H1 (cell line): ENCODE data around the gene UVSSA. TPM values are rescaled to one million over a fixed set of nuclear protein-coding genes. Genes with fewer than 3 reads are reported as not detected.

Experiments
- CTCF ChIA-PET: fragments of 300-600 bp; sonication (Branson Sonifier 250); formaldehyde crosslinking; loops from one replicate; lab custom pipeline; 2021; ENCODE audit not compliant: partially characterized antibody; lab: Charles Lee
- POLR2A ChIA-PET: fragments of 300-600 bp; sonication (Branson Sonifier 250); formaldehyde crosslinking; loops from one replicate; lab custom pipeline; 2021; ENCODE audit warnings: inconsistent platforms; ENCODE audit not compliant: partially characterized antibody; lab: Charles Lee
- DNase-seq, 2 experiments: peaks; one replicate each; pipeline versions ENCODE4 v3.0.0 to v3.0.0-alpha.2; 2010 to 2022; ENCODE audit warnings: low spot score in 2 of 2, low read depth in 1 of 2, mixed read lengths in 1 of 2
- FAIRE-seq: peaks from 2 replicates; lab custom pipeline; 2011; peaks lifted over from hg19 to GRCh38; lab: Jason Lieb, UNC
- H2AFZ ChIP-seq: 2 replicates; pipeline ENCODE4 v1.8.1; 2012; ENCODE audit warnings: low read length, inconsistent platforms
- H2AK5ac ChIP-seq: 2 replicates; pipeline ENCODE4 v1.6.1; 2013; ENCODE audit warnings: low read depth, low read length
- H2BK120ac ChIP-seq: replicated peaks from 2 replicates; pipeline ENCODE3; 2013; ENCODE audit warnings: low read depth, low read length, inconsistent platforms
- H2BK12ac ChIP-seq: 2 replicates; pipeline ENCODE4 v1.6.1; 2013; ENCODE audit warnings: low read depth, low read length
- H2BK15ac ChIP-seq: 2 replicates; pipeline ENCODE4 v1.6.1; 2013; ENCODE audit warnings: low read length
- H2BK20ac ChIP-seq: 2 replicates; pipeline ENCODE4 v1.6.1; 2013; ENCODE audit warnings: low read length
- H2BK5ac ChIP-seq: 2 replicates; pipeline ENCODE4 v1.6.1; 2013; ENCODE audit warnings: low read depth, low read length
- H3K14ac ChIP-seq: 2 replicates; pipeline ENCODE4 v1.6.1; 2013; ENCODE audit warnings: inconsistent platforms; ENCODE audit not compliant: insufficient read length
- H3K18ac ChIP-seq: 2 replicates; pipeline ENCODE4 v1.6.1; 2013; ENCODE audit warnings: low read length; ENCODE audit errors: extremely low read depth
- H3K23ac ChIP-seq: 2 replicates; pipeline ENCODE4 v1.6.1; 2013; ENCODE audit warnings: inconsistent platforms; ENCODE audit not compliant: insufficient read length
- H3K23me2 ChIP-seq: 2 replicates; pipeline ENCODE4 v1.6.1; 2013; ENCODE audit warnings: low read depth, low read length
- H3K27ac ChIP-seq: 2 replicates; pipeline ENCODE4 v1.6.1; 2011; ENCODE audit warnings: low read depth, low read length, inconsistent platforms
- H3K27me3 ChIP-seq, 4 experiments: replicated peaks in 1 of 4; 1 replicate in 1 of 4; 2 replicates in 3 of 4; pipeline versions ENCODE4 v1.6.1 to v1.8.1; 2011 to 2013; ENCODE audit warnings: low read length in 3 of 4, mild to moderate bottlenecking in 3 of 4, inconsistent platforms in 2 of 4, mixed read lengths in 2 of 4, moderate library complexity in 1 of 4; ENCODE audit not compliant: control insufficient read depth in 3 of 4, insufficient read depth in 3 of 4; ENCODE audit errors: extremely low read depth in 1 of 4
- H3K36me3 ChIP-seq, 4 experiments: 2 replicates each; pipeline versions ENCODE4 v1.6.1 to v1.8.1; 2011 to 2013; ENCODE audit warnings: mild to moderate bottlenecking in 4 of 4, low read length in 3 of 4, moderate library complexity in 2 of 4, control low read depth in 1 of 4, inconsistent platforms in 1 of 4; ENCODE audit not compliant: insufficient read depth in 4 of 4, control insufficient read depth in 2 of 4
- H3K4ac ChIP-seq: replicated peaks from 2 replicates; pipeline ENCODE3; 2013; ENCODE audit warnings: low read length, low read depth, mixed read lengths, inconsistent platforms; ENCODE audit not compliant: insufficient read length
- H3K4me1 ChIP-seq, 4 experiments: replicated peaks in 1 of 4; 1 replicate in 1 of 4; 2 replicates in 3 of 4; pipeline versions ENCODE4 v1.6.1 to v1.8.1; 2011 to 2013; ENCODE audit warnings: low read length in 3 of 4, inconsistent platforms in 2 of 4, mixed read lengths in 1 of 4; ENCODE audit not compliant: insufficient read depth in 4 of 4, control insufficient read depth in 3 of 4
- H3K4me2 ChIP-seq, 2 experiments: 2 replicates each; pipeline versions ENCODE4 v1.6.1 to v1.8.1; 2011 to 2013; ENCODE audit warnings: low read depth in 2 of 2, low read length in 2 of 2, control low read depth in 1 of 2, inconsistent platforms in 1 of 2, mild to moderate bottlenecking in 1 of 2; ENCODE audit not compliant: insufficient read depth in 1 of 2
- H3K4me3 ChIP-seq, 4 experiments: fragments of 200-600, 300-600 bp in 1 of 4; sonication (generic), shearing (Covaris generic), sonication (Bioruptor Twin) in 1 of 4; 2 replicates each; pipeline versions ENCODE4 v1.5.1 to v1.8.1; 2011 to 2016; ENCODE audit warnings: low read length in 4 of 4, low read depth in 3 of 4, control low read depth in 2 of 4, inconsistent platforms in 2 of 4, mild to moderate bottlenecking in 2 of 4, mixed read lengths in 1 of 4, moderate library complexity in 1 of 4; ENCODE audit not compliant: insufficient read depth in 2 of 4; ENCODE audit errors: extremely low read depth in 1 of 4
- H3K56ac ChIP-seq: replicated peaks from 2 replicates; pipeline ENCODE3; 2013; ENCODE audit warnings: low read depth, mild to moderate bottlenecking, mixed read lengths, low read length, inconsistent platforms; ENCODE audit not compliant: insufficient read length
- H3K79me1 ChIP-seq: 2 replicates; pipeline ENCODE4 v1.6.1; 2013; ENCODE audit warnings: low read depth, low read length, control low read depth
- H3K79me2 ChIP-seq, 2 experiments: 2 replicates each; pipeline versions ENCODE4 v1.6.1 to v1.8.1; 2012 to 2013; ENCODE audit warnings: low read length in 2 of 2, mild to moderate bottlenecking in 2 of 2, inconsistent platforms in 1 of 2; ENCODE audit not compliant: insufficient read depth in 2 of 2, control insufficient read depth in 1 of 2
- H3K9ac ChIP-seq, 4 experiments: replicated peaks in 1 of 4; 1 replicate in 1 of 4; 2 replicates in 3 of 4; pipeline versions ENCODE4 v1.6.1 to v1.8.1; 2011 to 2013; ENCODE audit warnings: low read depth in 3 of 4, low read length in 3 of 4, control low read depth in 2 of 4, mild to moderate bottlenecking in 2 of 4, moderate library complexity in 2 of 4, inconsistent platforms in 1 of 4; ENCODE audit errors: extremely low read depth in 1 of 4
- H3K9me3 ChIP-seq, 2 experiments: 2 replicates each; pipeline versions ENCODE4 v1.6.1 to v1.8.1; 2012 to 2013; ENCODE audit warnings: mild to moderate bottlenecking in 2 of 2, moderate library complexity in 2 of 2, control low read depth in 1 of 2, inconsistent platforms in 1 of 2, low read depth in 1 of 2, low read length in 1 of 2, mixed read lengths in 1 of 2; ENCODE audit not compliant: insufficient read depth in 2 of 2
- H4K20me1 ChIP-seq, 2 experiments: replicated peaks in 1 of 2; 2 replicates each; pipeline versions ENCODE3 to v1.8.1; 2011 to 2013; ENCODE audit warnings: inconsistent platforms in 2 of 2, low read length in 2 of 2, mild to moderate bottlenecking in 1 of 2; ENCODE audit not compliant: insufficient read depth in 2 of 2, control insufficient read depth in 1 of 2
- H4K5ac ChIP-seq: 2 replicates; pipeline ENCODE4 v1.6.1; 2013; ENCODE audit warnings: low read length, low read depth, mixed read lengths, inconsistent platforms; ENCODE audit not compliant: insufficient read length
- H4K8ac ChIP-seq: 2 replicates; pipeline ENCODE4 v1.8.0; 2013; ENCODE audit warnings: mild to moderate bottlenecking, moderate library complexity, low read length, inconsistent platforms; ENCODE audit not compliant: insufficient read depth; ENCODE audit errors: extremely low read depth
- H4K91ac ChIP-seq: replicated peaks from 2 replicates; pipeline ENCODE3; 2013; ENCODE audit warnings: low read length, mixed read lengths, inconsistent platforms; ENCODE audit not compliant: insufficient read length
- ATF3 ChIP-seq: IDR thresholded peaks from 2 replicates; pipeline ENCODE4 v1.6.1; 2011; ENCODE audit warnings: low read depth, mild to moderate bottlenecking, low read length; ENCODE audit not compliant: insufficient read depth
- BACH1 ChIP-seq: IDR thresholded peaks from 2 replicates; pipeline ENCODE4 v1.6.1; 2012; ENCODE audit warnings: low read length, improper control_type of control experiment
- CHD1 ChIP-seq: IDR thresholded peaks from 2 replicates; pipeline ENCODE4 v1.6.1; 2012; ENCODE audit warnings: low read depth, low read length, improper control_type of control experiment
- CHD2 ChIP-seq: IDR thresholded peaks from 2 replicates; pipeline ENCODE4 v1.6.1; 2012; ENCODE audit warnings: low read length, improper control_type of control experiment
- CREB1 ChIP-seq: IDR thresholded peaks from 2 replicates; pipeline ENCODE4 v1.6.1; 2012; ENCODE audit warnings: inconsistent platforms
- CTBP2 ChIP-seq: IDR thresholded peaks from 2 replicates; pipeline ENCODE4 v1.7.0; 2011; ENCODE audit warnings: borderline replicate concordance, mild to moderate bottlenecking, moderate library complexity, mixed read lengths, low read length; ENCODE audit not compliant: insufficient read depth, insufficient read length
- EGR1 ChIP-seq: IDR thresholded peaks from 2 replicates; pipeline ENCODE4 v1.6.1; 2011; ENCODE audit warnings: low read depth, low read length, borderline replicate concordance
- PHF8 ChIP-seq: fragments of 200-600 bp; sonication (generic); conservative IDR thresholded peaks from 2 replicates; pipeline ENCODE4 v1.7.1; 2012; ENCODE audit warnings: low read depth, mild to moderate bottlenecking, inconsistent platforms, low read length, moderate library complexity
- POLR2AphosphoS5 ChIP-seq: IDR thresholded peaks from 2 replicates; pipeline ENCODE4 v1.6.1; 2011; ENCODE audit warnings: low read depth, low read length
- RXRA ChIP-seq: IDR thresholded peaks from 2 replicates; pipeline ENCODE4 v1.6.1; 2011; ENCODE audit warnings: low read depth, mild to moderate bottlenecking, low read length, moderate library complexity; ENCODE audit not compliant: insufficient read depth
- SIN3A ChIP-seq, 2 experiments: IDR thresholded peaks in 1 of 2; conservative IDR thresholded peaks in 1 of 2; 2 replicates each; pipeline ENCODE4 v1.6.1; 2011 to 2012; ENCODE audit warnings: low read length in 2 of 2, improper control_type of control experiment in 1 of 2, low read depth in 1 of 2, mild to moderate bottlenecking in 1 of 2
- USF2 ChIP-seq: IDR thresholded peaks from 2 replicates; pipeline ENCODE4 v1.6.1; 2011; ENCODE audit warnings: low read length, improper control_type of control experiment
- ZNF274 ChIP-seq: IDR thresholded peaks from 2 replicates; pipeline ENCODE4 v1.7.0; 2012; ENCODE audit warnings: low read length, borderline replicate concordance; ENCODE audit errors: extremely low read depth
- WGBS, 2 experiments: shearing (Covaris generic) in 1 of 2; methylation state at CpG; one replicate each; pipeline versions ENCODE4 v1.1.6 to v1.1.7; 2013 to 2015; ENCODE audit warnings: low lambda C conversion rate in 2 of 2, mixed read lengths in 2 of 2, inconsistent platforms in 1 of 2, low coverage in 1 of 2, missing lambda C conversion rate in 1 of 2; ENCODE audit not compliant: insufficient replicate concordance in 2 of 2, insufficient coverage in 1 of 2, insufficient read length in 1 of 2; ENCODE audit errors: extremely low coverage in 1 of 2, missing lambda C conversion rate in 1 of 2; 5-methylcytosine and 5-hydroxymethylcytosine counted together
- polyA plus RNA-seq, 7 experiments: library from polyadenylated mRNA; depleted of rRNA in 3 of 7; stranded (reverse) in 5 of 7; unstranded in 2 of 7; fragments of >200 nt in 5 of 7; fragments of 200-250 nt in 2 of 7; gene quantifications; 1 replicate in 5 of 7; 2 replicates in 1 of 7; 4 replicates in 1 of 7; pipeline versions ENCODE4 v1.2.1 to v1.2.3, GENCODE V29; 2011 to 2013; ENCODE audit warnings: missing spikeins in 2 of 7, mixed read lengths in 2 of 7
- total RNA-seq: library from RNA; stranded (reverse); fragmentation: NEBNext Ultra II Directional; extraction: Animal tissue kit (Norgen Biotek cat#: 25700); gene quantifications from 2 replicates; pipeline ENCODE4 v1.2.1, GENCODE V29; 2021

UVSSA gene
- total and polyA plus RNA-seq, 2 of the 8 experiments (the other 6 are each of a cell fraction or from before 2014, with no cell fraction given): 14.5 to 19.4 TPM

- no peaks in the 10 kb centered on the region for H4K20me1 ChIP-seq
- H3K9ac ChIP-seq: no peak overlapping the region
- no peak overlapping the region for H3K4ac ChIP-seq
- H2BK20ac ChIP-seq: no peak overlapping the region
- no peak overlapping the region for H3K14ac ChIP-seq
- no peak overlapping the region for H3K27ac ChIP-seq
- WGBS, 2 experiments: 83% methylated on average over 5 of the region's 5 CpGs; no CpG with 5 or more reads in 1 of the 2 experiments
- no peaks in the 10 kb centered on the region for H3K27me3 ChIP-seq
- H2BK5ac ChIP-seq: no peak overlapping the region
- no peak overlapping the region for H3K23ac ChIP-seq
- no peak overlapping the region for H3K18ac ChIP-seq
- H3K4me3 ChIP-seq: no peak overlapping the region
- no peaks in the 10 kb centered on the region for H3K23me2 ChIP-seq
- no peak overlapping the region for H2BK12ac ChIP-seq
- no peak overlapping the region for H4K91ac ChIP-seq
- no peak overlapping the region for H2BK15ac ChIP-seq
- no peak overlapping the region for H3K4me2 ChIP-seq
- no peaks in the 10 kb centered on the region for H3K79me1 ChIP-seq
- CTCF ChIA-PET: no interaction called here
- no peak for FAIRE-seq
- no peaks in the 10 kb centered on the region for H3K79me2 ChIP-seq
- H2AFZ ChIP-seq: no peak overlapping the region
- H2BK120ac ChIP-seq: no peak overlapping the region
- no peak overlapping the region for H2AK5ac ChIP-seq
- H3K56ac ChIP-seq: no peak overlapping the region
- no peak overlapping the region for H4K5ac ChIP-seq
- no peaks in the 10 kb centered on the region for H3K9me3 ChIP-seq
- POLR2A ChIA-PET: interaction anchor here (0.7 kb wide), 1 partner anchor 37 kb away, joined by 3 read pairs; no protein-coding TSS in a partner anchor
- H3K36me3 ChIP-seq: no peaks in the 10 kb centered on the region
- H3K4me1 ChIP-seq: no peaks in the 10 kb centered on the region
- no peak overlapping the region for H4K8ac ChIP-seq
- no peak for DNase-seq
- TF ChIP-seq POLR2AphosphoS5 (no peak), USF2 (no peak), CHD1 (no peak), SIN3A (conservative IDR thresholded peaks at IDR 0.05 in 1 of 2, IDR thresholded peaks at IDR 0.05 in 1 of 2; ENCODE audit: low read depth in 1 of 2, low read length in 2 of 2) (no peak), ATF3 (no peak), CREB1 (no peak), CHD2 (no peak), ZNF274 (no peak), EGR1 (no peak), BACH1 (no peak), CTBP2 (no peak), PHF8 (no peak), RXRA (no peak)
These were observed 80.0 kb downstream of the UVSSA start for GRCh38 chr4:1427010-1427409.
